ENCODE measurements around the gene FREM2. TPM values are rescaled to one million over a fixed set of nuclear protein-coding genes. Genes with fewer than 3 reads are reported as not detected.

Gene FREM2
- total and polyA plus RNA-seq, 2 donors (not counting 3 experiments of a cell fraction or from before 2014, with no cell fraction given): under 0.01 TPM; not detected in 1

DNA sequence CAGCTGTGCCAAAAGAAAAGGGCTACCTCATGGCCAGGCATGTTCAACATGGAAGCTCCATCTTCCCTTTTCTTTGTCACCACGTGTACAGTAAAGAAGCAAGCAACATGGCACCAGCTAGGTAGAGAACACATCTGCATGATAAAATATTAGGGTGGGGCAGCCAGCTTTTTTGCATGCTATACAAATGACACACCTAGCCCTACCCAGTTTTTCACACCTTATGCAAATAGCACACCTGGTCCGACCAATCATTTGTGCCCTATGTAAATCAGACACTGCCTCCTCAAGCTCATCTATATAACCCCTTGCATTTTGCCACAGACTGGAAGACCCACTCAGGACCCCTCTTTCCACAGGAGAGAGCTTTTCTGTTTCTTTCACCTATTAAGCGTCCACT is 218.2 kb downstream of the FREM2 start:
- H3K9me1 ChIP-seq (replicated peaks; ENCODE audit: control insufficient read depth, extremely low read depth, insufficient read depth, low read length): no peaks in the 10 kb centered on the region
- H3K36me3 ChIP-seq (ENCODE audit: control insufficient read depth in 2 of 2, extremely low read depth in 1 of 2, insufficient read depth in 2 of 2, low read length in 2 of 2): no peaks in the 10 kb centered on the region
- CTCF ChIA-PET: interaction anchor here (1.5 to 2.3 kb wide), 3 partner anchors 8 to 32 kb away, joined by 4 to 10 read pairs (median 4); no protein-coding TSS in a partner anchor
- no peaks in the 10 kb centered on the region for H3K9me3 ChIP-seq (replicated peaks; ENCODE audit: control insufficient read depth, insufficient read depth, low read length)
- no peak overlapping the region for H3K27ac ChIP-seq (ENCODE audit: insufficient read depth, low read depth, low read length)
- no peak overlapping the region for H2AFZ ChIP-seq (ENCODE audit: low read depth, low read length)
- intact Hi-C loops (cut with micrococcal nuclease) (no loop called here), dilution Hi-C loops (cut with MboI; ENCODE audit: extremely low pct_ligation_motif_present, low sequenced_read_pairs) (no loop called here)
- H3K4me1 ChIP-seq (ENCODE audit: control insufficient read depth, extremely low read depth, insufficient read depth, low read length): no peaks in the 10 kb centered on the region
- H3K79me2 ChIP-seq (ENCODE audit: control insufficient read depth, insufficient read depth, low read length): no peaks in the 10 kb centered on the region
- FAIRE-seq (no peak), DNase-seq (ENCODE audit: low read depth, low spot score) (no peak)
- H3K4me3 ChIP-seq (replicated peaks in 1 of 3; ENCODE audit: insufficient read depth in 1 of 3, low read depth in 1 of 3, low read length in 3 of 3): no peak overlapping the region
- no peak overlapping the region for H3K9ac ChIP-seq (replicated peaks; ENCODE audit: extremely low read depth, insufficient read depth, low read length)
- no peaks in the 10 kb centered on the region for H4K20me1 ChIP-seq (replicated peaks; ENCODE audit: control insufficient read depth, extremely low read depth, insufficient read depth, low read length)
- H3K4me2 ChIP-seq (ENCODE audit: insufficient read depth, low read length): no peak overlapping the region
- no TSS peak for BruUV-seq (replicated peaks)
- POLR2A ChIA-PET: no interaction called here
- peaks cover 0 to 3% of the 10 kb centered on the region in 2 experiments for H3K27me3 ChIP-seq (ENCODE audit: control insufficient read depth in 2 of 2, insufficient read depth in 2 of 2, low read length in 2 of 2)
- TF ChIP-seq EZH2 (IDR thresholded peaks at IDR 0.05; ENCODE audit: borderline replicate concordance, low read depth, low read length, severe bottlenecking) (no peak), MYC (IDR thresholded peaks at IDR 0.05; ENCODE audit: low read depth, low read length) (no peak), JUN (IDR thresholded peaks at IDR 0.05; ENCODE audit: borderline replicate concordance, insufficient read depth, insufficient read length, low read depth) (no peak), GATA2 (IDR thresholded peaks at IDR 0.05; ENCODE audit: insufficient read depth, insufficient read length, low read depth, low read length) (no peak)

DNA sequence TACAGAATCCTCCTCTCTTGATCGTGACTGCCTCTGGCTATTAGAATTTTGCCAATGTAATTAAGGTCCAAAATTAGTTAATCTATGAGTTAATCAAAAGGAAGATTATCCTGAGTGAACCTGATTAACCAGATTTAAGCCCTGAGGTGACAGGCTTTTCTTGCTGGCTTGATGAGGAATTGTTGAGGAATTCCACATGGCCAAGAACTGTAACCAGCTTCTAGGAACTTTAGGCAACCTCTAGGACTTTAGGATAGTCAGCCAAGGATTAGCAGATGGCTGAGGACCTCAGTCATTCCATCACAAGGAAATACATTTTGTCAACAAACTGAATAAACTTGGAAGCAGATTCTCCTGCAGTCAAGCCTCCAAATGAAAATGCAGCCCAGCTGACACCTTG is 219.0 kb downstream of the FREM2 start:
- H3K9me1 ChIP-seq (replicated peaks; ENCODE audit: control insufficient read depth, extremely low read depth, insufficient read depth, low read length): no peaks in the 10 kb centered on the region
- CTCF ChIA-PET: interaction anchor here (1.0 to 2.3 kb wide), 3 partner anchors 9 to 39 kb away, joined by 4 to 10 read pairs (median 4); no protein-coding TSS in a partner anchor
- TF ChIP-seq, protein P1, sequence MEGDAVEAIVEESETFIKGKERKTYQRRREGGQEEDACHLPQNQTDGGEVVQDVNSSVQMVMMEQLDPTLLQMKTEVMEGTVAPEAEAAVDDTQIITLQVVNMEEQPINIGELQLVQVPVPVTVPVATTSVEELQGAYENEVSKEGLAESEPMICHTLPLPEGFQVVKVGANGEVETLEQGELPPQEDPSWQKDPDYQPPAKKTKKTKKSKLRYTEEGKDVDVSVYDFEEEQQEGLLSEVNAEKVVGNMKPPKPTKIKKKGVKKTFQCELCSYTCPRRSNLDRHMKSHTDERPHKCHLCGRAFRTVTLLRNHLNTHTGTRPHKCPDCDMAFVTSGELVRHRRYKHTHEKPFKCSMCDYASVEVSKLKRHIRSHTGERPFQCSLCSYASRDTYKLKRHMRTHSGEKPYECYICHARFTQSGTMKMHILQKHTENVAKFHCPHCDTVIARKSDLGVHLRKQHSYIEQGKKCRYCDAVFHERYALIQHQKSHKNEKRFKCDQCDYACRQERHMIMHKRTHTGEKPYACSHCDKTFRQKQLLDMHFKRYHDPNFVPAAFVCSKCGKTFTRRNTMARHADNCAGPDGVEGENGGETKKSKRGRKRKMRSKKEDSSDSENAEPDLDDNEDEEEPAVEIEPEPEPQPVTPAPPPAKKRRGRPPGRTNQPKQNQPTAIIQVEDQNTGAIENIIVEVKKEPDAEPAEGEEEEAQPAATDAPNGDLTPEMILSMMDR (IDR thresholded peaks at IDR 0.05; ENCODE audit: extremely low read depth in 1 of 2, insufficient read depth in 1 of 2, low read depth in 1 of 2, low read length in 2 of 2): no peak
- TF ChIP-seq MAX (IDR thresholded peaks at IDR 0.05; ENCODE audit: insufficient read depth, insufficient read length) (no peak), GATA2 (IDR thresholded peaks at IDR 0.05; ENCODE audit: insufficient read depth, insufficient read length, low read depth, low read length) (no peak), FOS (IDR thresholded peaks at IDR 0.05; ENCODE audit: borderline replicate concordance, insufficient read depth, low read length) (no peak), JUN (IDR thresholded peaks at IDR 0.05; ENCODE audit: borderline replicate concordance, insufficient read depth, insufficient read length, low read depth) (no peak), POLR2A (IDR thresholded peaks at IDR 0.05; ENCODE audit: low read depth, low read length) (no peak), EZH2 (IDR thresholded peaks at IDR 0.05; ENCODE audit: borderline replicate concordance, low read depth, low read length, severe bottlenecking) (no peak), POLR2AphosphoS5 (IDR thresholded peaks at IDR 0.05; ENCODE audit: insufficient read depth, low read depth, low read length) (no peak), MYC (IDR thresholded peaks at IDR 0.05; ENCODE audit: low read depth, low read length) (no peak)
- intact Hi-C loops (cut with micrococcal nuclease): no loop called here
- H3K79me2 ChIP-seq (ENCODE audit: control insufficient read depth, insufficient read depth, low read length): no peaks in the 10 kb centered on the region
- no peak overlapping the region for H3K4me3 ChIP-seq (replicated peaks in 1 of 3; ENCODE audit: insufficient read depth in 1 of 3, low read depth in 1 of 3, low read length in 3 of 3)
- no peaks in the 10 kb centered on the region for H4K20me1 ChIP-seq (replicated peaks; ENCODE audit: control insufficient read depth, extremely low read depth, insufficient read depth, low read length)
- H3K9ac ChIP-seq (replicated peaks; ENCODE audit: extremely low read depth, insufficient read depth, low read length): no peak overlapping the region
- no peaks in the 10 kb centered on the region for H3K9me3 ChIP-seq (replicated peaks; ENCODE audit: control insufficient read depth, insufficient read depth, low read length)
- DNase-seq (ENCODE audit: low read depth, low spot score) (no peak), FAIRE-seq (no peak)
- H3K27ac ChIP-seq (ENCODE audit: insufficient read depth, low read depth, low read length): no peak overlapping the region
- dilution Hi-C loops (cut with MboI; ENCODE audit: extremely low pct_ligation_motif_present, low sequenced_read_pairs): no loop called here
- H2AFZ ChIP-seq (ENCODE audit: low read depth, low read length): no peak overlapping the region
- POLR2A ChIA-PET: no interaction called here
- peaks cover 0 to 5% of the 10 kb centered on the region in 2 experiments for H3K27me3 ChIP-seq (ENCODE audit: control insufficient read depth in 2 of 2, insufficient read depth in 2 of 2, low read length in 2 of 2)
- no peak overlapping the region for H3K4me2 ChIP-seq (ENCODE audit: insufficient read depth, low read length)
- H3K4me1 ChIP-seq (ENCODE audit: control insufficient read depth, extremely low read depth, insufficient read depth, low read length): no peaks in the 10 kb centered on the region
- no TSS peak for BruUV-seq (replicated peaks)
- no peaks in the 10 kb centered on the region for H3K36me3 ChIP-seq (ENCODE audit: control insufficient read depth in 2 of 2, extremely low read depth in 1 of 2, insufficient read depth in 2 of 2, low read length in 2 of 2)

Measured in endothelial cell of umbilical vein (primary cell).